ENCODE measurements around the gene BIRC7.

GRCh38 chr20:63186528-63187316 is 49.0 kb upstream of the BIRC7 start:
- TF ChIP-seq CTCF (conservative IDR thresholded peaks at IDR 0.05; ENCODE audit: low read length) (no peak), EZH2phosphoT487 (IDR thresholded peaks at IDR 0.05; ENCODE audit: borderline replicate concordance, low read depth, low read length) (no peak)

Measured in OCI-LY7 (cell line).